Activated naive CD8-positive, alpha-beta T cell treated with anti-CD3 and anti-CD28 coated beads for 36 hours (primary cell): Measurements from ENCODE around the gene ADGRA3. TPM values are rescaled to one million over a fixed set of nuclear protein-coding genes. Genes with fewer than 3 reads are reported as not detected.

Experiments used
- DNase-seq: peaks from one replicate; pipeline ENCODE4 v3.0.0; 2021
- H3K27ac Mint-ChIP-seq: one replicate; pipeline ENCODE4 v1.8.0; 2022; ENCODE audit warnings: mild to moderate bottlenecking, moderate library complexity, mixed read lengths
- H3K27me3 Mint-ChIP-seq: one replicate; pipeline ENCODE4 v1.8.0; 2022; ENCODE audit warnings: mild to moderate bottlenecking, mixed read lengths
- H3K36me3 Mint-ChIP-seq: one replicate; pipeline ENCODE4 v1.8.0; 2021; ENCODE audit warnings: mild to moderate bottlenecking, mixed read lengths
- H3K4me1 Mint-ChIP-seq: one replicate; pipeline ENCODE4 v1.8.0; 2021; ENCODE audit warnings: mixed read lengths
- H3K4me3 Mint-ChIP-seq: one replicate; pipeline ENCODE4 v1.8.0; 2022; ENCODE audit warnings: mild to moderate bottlenecking, moderate library complexity, mixed read lengths
- H3K9me3 Mint-ChIP-seq: one replicate; pipeline ENCODE4 v1.8.0; 2022; ENCODE audit warnings: mixed read lengths
- total RNA-seq, 2 experiments: library from RNA; stranded (reverse); gene quantifications; one replicate each; pipeline ENCODE4 v1.2.3, GENCODE V29; 2021

Gene ADGRA3
- total RNA-seq, 2 experiments from 2014 or later, result 12.0 to 13.8 TPM

GRCh38 chr4:22356987-22357596 is 158.8 kb downstream of the ADGRA3 start:
- Mint-ChIP-seq H3K27me3 (no peaks in the 10 kb centered on the region), H3K4me1 (no peaks in the 10 kb centered on the region), H3K4me3 (no peak overlapping the region), H3K27ac (no peak overlapping the region), H3K9me3 (peaks cover 6% of the 10 kb centered on the region), H3K36me3 (no peaks in the 10 kb centered on the region)
- no peak for DNase-seq

DNA sequence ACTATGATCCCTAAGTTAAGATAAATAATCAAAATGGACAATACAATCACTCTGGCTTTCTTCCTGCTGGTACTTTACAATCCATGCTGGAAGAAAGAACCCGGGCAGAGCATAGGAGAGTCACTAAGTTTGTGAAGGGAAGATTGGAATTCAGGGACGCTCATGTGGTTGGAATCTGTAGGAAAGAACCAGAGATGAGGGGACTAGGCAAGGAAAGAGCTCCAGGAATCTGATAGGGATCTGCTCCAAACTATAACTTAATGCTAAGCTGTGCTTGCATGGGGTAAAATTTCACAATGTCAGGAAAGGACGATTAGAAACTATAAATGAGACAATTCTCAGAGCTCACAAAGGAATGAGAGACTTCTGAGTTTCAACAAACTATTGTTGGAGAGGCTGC is 167.5 kb downstream of the ADGRA3 start:
- Mint-ChIP-seq H3K4me1 (no peaks in the 10 kb centered on the region), H3K36me3 (no peaks in the 10 kb centered on the region), H3K27ac (no peak overlapping the region), H3K27me3 (no peaks in the 10 kb centered on the region), H3K9me3 (peaks cover 2% of the 10 kb centered on the region), H3K4me3 (no peak overlapping the region)
- DNase-seq, result no peak

- Mint-ChIP-seq H3K4me3 (no peak overlapping the region), H3K9me3 (no peaks in the 10 kb centered on the region), H3K27ac (no peak overlapping the region), H3K36me3 (no peaks in the 10 kb centered on the region), H3K4me1 (no peaks in the 10 kb centered on the region), H3K27me3 (no peaks in the 10 kb centered on the region)
- DNase-seq, result no peak
Measured at GRCh38 chr4:22345678-22346077, 170.2 kb downstream of the ADGRA3 start.

GRCh38 chr4:22345055-22345454 is 170.8 kb downstream of the ADGRA3 start:
- no peaks in the 10 kb centered on the region for H3K36me3 Mint-ChIP-seq
- H3K4me1 Mint-ChIP-seq, result no peaks in the 10 kb centered on the region
- H3K27ac Mint-ChIP-seq, result no peak overlapping the region
- no peaks in the 10 kb centered on the region for H3K27me3 Mint-ChIP-seq
- no peak for DNase-seq
- H3K4me3 Mint-ChIP-seq, result no peak overlapping the region
- H3K9me3 Mint-ChIP-seq, result no peaks in the 10 kb centered on the region

DNA sequence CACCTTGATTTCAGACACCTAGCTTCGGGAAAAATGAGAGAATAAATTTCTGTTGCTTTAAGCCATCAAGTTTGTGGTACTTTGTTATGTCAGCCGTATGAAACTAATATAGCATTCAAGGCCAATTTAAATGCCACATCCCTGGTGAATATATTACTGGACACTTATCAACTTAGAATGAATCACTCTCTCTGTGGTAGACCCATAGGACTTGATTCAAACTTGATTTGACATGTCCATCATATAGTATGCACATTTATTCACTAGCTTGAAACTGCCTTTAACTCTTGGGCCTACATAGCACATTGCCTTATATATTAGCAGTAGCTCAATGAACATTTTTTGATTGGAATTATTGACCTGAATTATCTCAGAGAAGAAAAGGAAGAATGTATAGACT is 172.3 kb downstream of the ADGRA3 start:
- Mint-ChIP-seq H3K4me1 (no peaks in the 10 kb centered on the region), H3K36me3 (no peaks in the 10 kb centered on the region), H3K27ac (no peak overlapping the region), H3K9me3 (no peaks in the 10 kb centered on the region), H3K27me3 (no peaks in the 10 kb centered on the region), H3K4me3 (no peak overlapping the region)
- DNase-seq, result no peak

- DNase-seq, result no peak
- Mint-ChIP-seq H3K27ac (no peak overlapping the region), H3K9me3 (no peaks in the 10 kb centered on the region), H3K27me3 (no peaks in the 10 kb centered on the region), H3K4me3 (no peak overlapping the region), H3K4me1 (no peaks in the 10 kb centered on the region), H3K36me3 (no peaks in the 10 kb centered on the region)
Measured at GRCh38 chr4:22339491-22339890, 176.4 kb downstream of the ADGRA3 start.

DNA sequence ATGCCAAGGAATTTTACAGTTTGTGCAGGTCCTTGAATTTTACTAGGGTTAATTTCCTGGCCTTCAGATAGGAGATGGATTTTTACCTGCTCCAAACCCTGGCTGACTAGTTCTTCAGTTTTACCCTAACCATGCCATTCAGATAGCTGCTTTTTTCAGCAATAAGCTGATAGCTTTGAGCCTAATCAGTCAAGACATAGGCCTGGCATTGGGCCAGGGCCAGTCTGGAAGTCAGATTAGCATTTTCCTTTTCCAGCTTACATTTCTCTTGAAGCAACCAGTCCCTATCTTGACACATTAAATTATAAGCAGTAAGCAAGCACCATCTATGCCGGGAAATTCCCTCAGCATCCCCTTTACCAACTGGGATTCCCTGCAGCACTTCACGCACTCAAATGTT is 177.1 kb downstream of the ADGRA3 start:
- H3K4me1 Mint-ChIP-seq, result no peaks in the 10 kb centered on the region
- no peaks in the 10 kb centered on the region for H3K36me3 Mint-ChIP-seq
- no peak overlapping the region for H3K4me3 Mint-ChIP-seq
- H3K27ac Mint-ChIP-seq, result no peak overlapping the region
- no peaks in the 10 kb centered on the region for H3K9me3 Mint-ChIP-seq
- no peaks in the 10 kb centered on the region for H3K27me3 Mint-ChIP-seq
- DNase-seq, result no peak

Other genes starting within 250 kb of the ADGRA3 start
- not detected for gene GBA3, start 176.9 kb upstream of the ADGRA3 start, total RNA-seq